SK-N-MC (cell line): ENCODE results near the gene SLC38A11.

Experiments used
- EZH2 ChIP-seq: fragments of 200-600 bp; sonication (generic); IDR thresholded peaks from one replicate; pipeline ENCODE4 v1.6.1; 2017; ENCODE audit warnings: antibody characterized with exemption
- FOXP2 ChIP-seq: optimal IDR thresholded peaks from 2 replicates; pipeline ENCODE3; 2011; ENCODE audit warnings: mild to moderate bottlenecking, moderate library complexity; ENCODE audit not compliant: insufficient read depth; ENCODE audit errors: extremely low read length, control extremely low read depth
- POLR2AphosphoS5 ChIP-seq: IDR thresholded peaks from 2 replicates; pipeline ENCODE4 v1.6.1; 2012; ENCODE audit warnings: mild to moderate bottlenecking, low read depth, low read length, borderline replicate concordance

DNA sequence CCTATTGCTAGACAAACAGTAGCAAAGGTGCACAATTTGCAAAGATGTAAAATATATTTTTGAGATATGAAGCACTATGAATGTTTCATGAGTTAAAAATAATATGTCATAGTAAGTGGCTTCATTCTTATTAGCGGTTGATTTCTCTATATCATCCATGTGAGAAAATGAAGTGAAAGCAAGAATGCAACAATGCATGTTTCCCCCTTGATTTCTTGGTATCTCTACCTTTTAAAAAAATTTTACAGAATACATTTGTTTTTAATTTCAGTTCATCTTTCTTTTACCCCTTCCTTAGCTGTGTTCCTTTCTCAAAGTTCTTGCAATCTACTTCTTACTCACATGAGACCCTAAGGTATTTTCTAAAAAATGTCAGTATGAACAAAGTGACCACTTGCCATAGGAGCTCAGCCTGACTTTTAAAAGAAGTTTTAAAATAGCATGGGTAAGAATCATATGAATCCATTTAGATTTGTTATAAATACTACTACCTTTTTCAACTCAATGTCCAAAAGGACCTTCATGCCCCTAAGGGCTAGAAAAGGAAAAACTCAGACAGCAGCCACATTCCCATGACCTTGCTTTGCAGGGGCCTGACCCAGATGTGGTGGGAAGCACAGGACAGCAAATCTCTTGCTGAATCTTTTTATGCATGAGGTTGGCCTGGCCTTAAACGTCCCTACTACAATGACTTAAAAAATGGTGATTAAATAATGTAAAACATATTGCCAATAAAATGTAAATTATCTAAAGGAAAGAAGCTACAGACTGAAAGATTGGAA, 14.8 kb upstream of the SLC38A11 start:
- TF ChIP-seq POLR2AphosphoS5 (no peak), EZH2 (no peak), FOXP2 (no peak)
